Endothelial cell of umbilical vein (primary cell): ENCODE measurements around the gene ACTR2. TPM values are rescaled to one million over a fixed set of nuclear protein-coding genes. Genes with fewer than 3 reads are reported as not detected.

ENCODE experiments used
- BruUV-seq: library from RNA; stranded (reverse); fragments of 400-500 nt; replicated peaks from 2 replicates; lab custom pipeline; 2021; lab: Mats Ljungman, UMichigan
- CTCF ChIA-PET: fragments of 300-600, 350-600 bp; sonication (Branson Sonifier 250); formaldehyde crosslinking; loops from one replicate; lab custom pipeline; 2021; ENCODE audit warnings: antibody characterized with exemption, inconsistent platforms; lab: Charles Lee
- POLR2A ChIA-PET: fragments of 300-600, 350-600 bp; sonication (Branson Sonifier 250); formaldehyde crosslinking; loops from one replicate; lab custom pipeline; 2021; ENCODE audit warnings: antibody characterized with exemption, inconsistent platforms; lab: Charles Lee
- DNase-seq: peaks from one replicate; pipeline ENCODE4 v3.0.0-alpha.2; 2011; ENCODE audit warnings: low read depth, low spot score
- FAIRE-seq: peaks from 2 replicates; lab custom pipeline; 2011; peaks lifted over from hg19 to GRCh38; lab: Jason Lieb, UNC
- H2AFZ ChIP-seq: 2 replicates; pipeline ENCODE4 v1.6.0; 2012; ENCODE audit warnings: low read depth, low read length, control low read depth, inconsistent platforms
- H3K27ac ChIP-seq: 2 replicates; pipeline ENCODE4 v1.5.1; 2011; ENCODE audit warnings: low read depth, mild to moderate bottlenecking, control low read depth, low read length, moderate library complexity; ENCODE audit not compliant: insufficient read depth
- H3K27me3 ChIP-seq, 2 experiments: 2 replicates each; pipeline versions ENCODE4 v1.6.0 to v1.6.1; 2011; ENCODE audit warnings: low read length in 2 of 2, mixed read lengths in 1 of 2; ENCODE audit not compliant: control insufficient read depth in 2 of 2, insufficient read depth in 2 of 2
- H3K36me3 ChIP-seq, 2 experiments: 2 replicates in 1 of 2; 3 replicates in 1 of 2; pipeline ENCODE4 v1.5.1; 2011; ENCODE audit warnings: low read length in 2 of 2, mild to moderate bottlenecking in 1 of 2, moderate library complexity in 1 of 2; ENCODE audit not compliant: control insufficient read depth in 2 of 2, insufficient read depth in 2 of 2; ENCODE audit errors: extremely low read depth in 1 of 2
- H3K4me1 ChIP-seq: 3 replicates; pipeline ENCODE4 v1.5.1; 2011; ENCODE audit warnings: mild to moderate bottlenecking, low read length; ENCODE audit not compliant: control insufficient read depth, insufficient read depth; ENCODE audit errors: extremely low read depth
- H3K4me2 ChIP-seq: 2 replicates; pipeline ENCODE4 v1.6.1; 2011; ENCODE audit warnings: low read length, control low read depth, mixed read lengths; ENCODE audit not compliant: insufficient read depth
- H3K4me3 ChIP-seq, 3 experiments: fragments of 200-600 bp in 1 of 3; sonication (generic), shearing (Covaris generic) in 1 of 3; replicated peaks in 1 of 3; 2 replicates each; pipeline ENCODE4 v1.5.1; 2011 to 2016; ENCODE audit warnings: control low read depth in 3 of 3, low read length in 3 of 3, mild to moderate bottlenecking in 2 of 3, inconsistent platforms in 1 of 3, low read depth in 1 of 3, moderate library complexity in 1 of 3; ENCODE audit not compliant: insufficient read depth in 1 of 3
- H3K79me2 ChIP-seq: 2 replicates; pipeline ENCODE4 v1.6.0; 2012; ENCODE audit warnings: low read length, inconsistent platforms; ENCODE audit not compliant: control insufficient read depth, insufficient read depth
- H3K9ac ChIP-seq: replicated peaks from 2 replicates; pipeline ENCODE3; 2011; ENCODE audit warnings: low read length, control low read depth; ENCODE audit not compliant: insufficient read depth; ENCODE audit errors: extremely low read depth
- H3K9me1 ChIP-seq: replicated peaks from 3 replicates; pipeline ENCODE4 v1.6.0; 2011; ENCODE audit warnings: mild to moderate bottlenecking, low read length; ENCODE audit not compliant: control insufficient read depth, insufficient read depth; ENCODE audit errors: extremely low read depth
- H3K9me3 ChIP-seq: replicated peaks from 2 replicates; pipeline ENCODE4 v1.5.1; 2012; ENCODE audit warnings: low read length, inconsistent platforms; ENCODE audit not compliant: control insufficient read depth, insufficient read depth
- H4K20me1 ChIP-seq: replicated peaks from 2 replicates; pipeline ENCODE3; 2011; ENCODE audit warnings: mild to moderate bottlenecking, low read length; ENCODE audit not compliant: control insufficient read depth, insufficient read depth; ENCODE audit errors: extremely low read depth
- CTCF ChIP-seq, 2 donors: IDR thresholded peaks; 1 replicate in 1 of 2; 2 replicates in 1 of 2; pipeline ENCODE4 v1.5.1; 2011; ENCODE audit warnings: low read length in 2 of 2, mild to moderate bottlenecking in 2 of 2, moderate library complexity in 2 of 2, control low read depth in 1 of 2, inconsistent platforms in 1 of 2, low read depth in 1 of 2; ENCODE audit not compliant: insufficient read depth in 1 of 2; ENCODE audit errors: extremely low read depth in 1 of 2
- EZH2 ChIP-seq: IDR thresholded peaks from 2 replicates; pipeline ENCODE4 v1.6.1; 2012; ENCODE audit warnings: borderline replicate concordance, low read depth, mild to moderate bottlenecking, moderate library complexity, low read length, inconsistent platforms; ENCODE audit not compliant: severe bottlenecking
- FOS ChIP-seq: IDR thresholded peaks from 2 replicates; pipeline ENCODE4 v1.6.1; 2011; ENCODE audit warnings: mild to moderate bottlenecking, low read length, moderate library complexity, borderline replicate concordance; ENCODE audit not compliant: insufficient read depth
- GATA2 ChIP-seq: IDR thresholded peaks from 2 replicates; pipeline ENCODE4 v1.7.0; 2011; ENCODE audit warnings: low read depth, mild to moderate bottlenecking, moderate library complexity, mixed read lengths, low read length; ENCODE audit not compliant: insufficient read length, insufficient read depth
- JUN ChIP-seq: IDR thresholded peaks from 2 replicates; pipeline ENCODE4 v1.6.1; 2011; ENCODE audit warnings: borderline replicate concordance, low read depth; ENCODE audit not compliant: insufficient read length, insufficient read depth
- MAX ChIP-seq: IDR thresholded peaks from 2 replicates; pipeline ENCODE4 v1.6.1; 2011; ENCODE audit not compliant: insufficient read depth, insufficient read length
- MYC ChIP-seq: IDR thresholded peaks from one replicate; pipeline ENCODE4 v1.6.1; 2011; ENCODE audit warnings: mild to moderate bottlenecking, low read depth, low read length
- POLR2A ChIP-seq: IDR thresholded peaks from 2 replicates; pipeline ENCODE4 v1.6.1; 2012; ENCODE audit warnings: low read depth, mild to moderate bottlenecking, control low read depth, low read length
- POLR2AphosphoS5 ChIP-seq: IDR thresholded peaks from 2 replicates; pipeline ENCODE4 v1.6.1; 2012; ENCODE audit warnings: low read depth, mild to moderate bottlenecking, control low read depth, low read length, moderate library complexity; ENCODE audit not compliant: insufficient read depth
- dilution Hi-C: fragments of 300-500 bp; cut with MboI; formaldehyde crosslinking; loops from one replicate; pipeline ENCODE4 v1.15.0; 2019; ENCODE audit warnings: low sequenced_read_pairs; ENCODE audit not compliant: extremely low pct_ligation_motif_present
- intact Hi-C: fragments of 100-400 bp; cut with micrococcal nuclease; formaldehyde crosslinking; loops from one replicate; pipeline ENCODE4 v1.10.0; 2022
- polyA plus RNA-seq, 4 experiments: library from polyadenylated mRNA; depleted of rRNA in 3 of 4; stranded (reverse) in 3 of 4; unstranded in 1 of 4; fragments of >200 nt; gene quantifications; 2 replicates each; pipeline versions ENCODE4 v1.2.1 to v1.2.3, GENCODE V29; 2011 to 2012; ENCODE audit warnings: missing spikeins in 1 of 4
- total RNA-seq: library from RNA; stranded (reverse); gene quantifications from 2 replicates; pipeline ENCODE4 v1.2.3, GENCODE V29; 2021

Gene ACTR2
- total and polyA plus RNA-seq, 2 donors (not counting 3 experiments of a cell fraction or from before 2014, with no cell fraction given): 48.7 to 287 TPM

GRCh38 chr2:65193446-65193845 is 34.2 kb upstream of the ACTR2 start:
- FAIRE-seq: no peak
- DNase-seq: no peak
- POLR2A ChIA-PET: no interaction called here
- intact Hi-C loops (no loop called here), dilution Hi-C loops (no loop called here)
- Histone ChIP-seq H4K20me1 (no peaks in the 10 kb centered on the region), H2AFZ (no peak overlapping the region), H3K9me3 (no peaks in the 10 kb centered on the region), H3K4me1 (no peaks in the 10 kb centered on the region), H3K36me3 (no peaks in the 10 kb centered on the region), H3K27me3 (peaks cover 4 to 9% of the 10 kb centered on the region in 2 experiments), H3K79me2 (no peaks in the 10 kb centered on the region), H3K9me1 (no peaks in the 10 kb centered on the region), H3K4me2 (no peak overlapping the region), H3K4me3 (no peak overlapping the region), H3K27ac (no peak overlapping the region), H3K9ac (no peak overlapping the region)
- CTCF ChIA-PET: interaction anchor here (0.9 to 1.2 kb wide), 2 partner anchors 25 to 34 kb away, joined by 3 to 4 read pairs; partner anchors contain the start of gene ACTR2
- BruUV-seq: no TSS peak
- TF ChIP-seq POLR2A (no peak), POLR2AphosphoS5 (no peak), CTCF (IDR thresholded peaks at IDR 0.05; ENCODE audit: extremely low read depth in 1 of 2, insufficient read depth in 1 of 2, low read depth in 1 of 2, low read length in 2 of 2) (no peak), JUN (no peak), MAX (no peak), FOS (no peak), EZH2 (no peak), MYC (no peak), GATA2 (no peak)
